HG03060 (cell line): ENCODE results near the gene HBP1.
"Not testable (repeated sequence)": the region's sequence is repeated elsewhere in the genome, so short reads cannot be mapped to it uniquely, and the experiment has no call there.

Experiments used
- ATAC-seq: cut with Tn5 transposase; IDR thresholded peaks from one replicate; pipeline ENCODE4 v1.9.1; 2021; ENCODE audit warnings: low read depth, moderate number of reproducible peaks; ENCODE audit not compliant: unreplicated experiment

Gene HBP1

DNA sequence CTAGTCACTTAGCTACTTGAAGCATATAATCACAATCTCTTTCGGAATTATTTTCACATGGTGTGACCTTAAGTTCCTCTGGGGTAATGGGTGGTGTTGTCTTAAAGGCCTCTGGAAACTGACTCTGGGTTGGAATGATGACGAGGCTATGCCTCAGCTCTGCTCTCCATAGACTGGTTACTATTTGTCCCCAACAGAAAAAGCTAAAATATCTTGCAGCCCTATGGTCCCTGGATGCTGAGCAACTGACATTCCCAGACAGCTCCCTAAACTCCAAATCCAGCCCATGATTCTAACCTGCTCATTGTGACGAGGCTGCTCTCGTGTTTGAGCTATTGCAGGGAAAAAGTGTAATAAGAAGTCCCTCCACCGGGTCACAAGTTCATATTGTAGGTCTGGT, 51.6 kb downstream of the HBP1 start:
- no peak for ATAC-seq

DNA sequence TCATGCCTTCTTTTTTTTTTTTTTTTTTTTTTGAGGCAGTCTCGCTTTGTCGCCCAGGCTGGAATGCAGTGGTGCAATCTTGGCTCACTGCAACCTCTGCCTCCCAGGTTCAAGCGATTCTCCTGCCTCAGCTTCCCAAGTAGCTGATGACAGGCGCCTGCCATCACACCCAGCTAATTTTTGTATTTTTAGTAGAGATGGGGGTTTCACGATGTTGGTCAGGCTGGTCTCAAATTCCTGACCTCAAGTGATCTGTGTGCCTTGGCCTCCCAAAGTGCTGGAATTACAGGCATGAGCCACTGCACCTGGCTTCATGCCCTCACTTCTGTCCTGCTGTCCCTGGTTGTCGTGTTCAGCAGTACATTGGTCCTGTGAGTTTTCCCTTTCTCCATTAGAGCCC, 52.0 kb downstream of the HBP1 start:
- ATAC-seq = not testable (repeated sequence)

DNA sequence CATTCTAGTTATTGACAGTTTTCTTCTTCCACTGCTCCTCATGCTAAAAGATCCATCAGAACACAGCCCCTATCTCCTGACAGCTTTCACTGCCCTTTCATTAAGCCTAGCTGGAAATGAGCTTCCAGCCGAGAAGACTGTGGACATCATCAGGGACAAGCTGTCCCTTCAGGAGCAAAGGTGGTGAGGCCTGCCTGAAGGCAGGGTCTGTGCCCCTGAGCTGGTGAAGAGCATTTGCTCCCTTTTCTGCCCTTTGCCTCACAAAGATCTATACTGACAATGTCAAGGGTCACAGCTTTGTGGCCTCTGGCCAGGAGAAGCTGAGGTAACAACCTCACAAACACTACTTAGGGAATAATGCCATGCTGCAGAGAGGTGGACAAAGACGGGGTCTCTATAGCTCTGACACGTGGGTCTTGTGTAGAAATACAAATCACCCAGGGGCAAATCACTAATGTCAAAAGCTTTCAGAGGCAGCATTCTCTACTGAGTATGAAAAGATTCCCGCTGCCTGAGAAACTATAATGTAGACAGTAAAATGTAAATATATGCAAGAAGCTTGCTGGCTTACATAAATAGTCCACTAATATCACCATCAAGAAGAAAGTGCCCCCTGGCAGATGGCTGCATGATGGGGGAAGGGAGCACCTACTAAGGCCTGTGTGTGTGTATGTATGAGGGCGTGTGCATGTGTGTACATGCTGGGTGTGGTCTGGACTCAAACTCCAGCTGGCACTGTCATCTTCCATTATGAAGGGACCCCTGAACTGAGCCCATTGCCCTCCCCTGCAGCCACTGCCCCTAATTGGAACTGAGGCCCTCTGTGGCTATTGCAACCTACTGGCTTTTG, 55.8 kb downstream of the HBP1 start:
- no peak for ATAC-seq

- ATAC-seq = no peak
These were observed 59.5 kb downstream of the HBP1 start for GRCh38 chr7:107228291-107228690.

DNA sequence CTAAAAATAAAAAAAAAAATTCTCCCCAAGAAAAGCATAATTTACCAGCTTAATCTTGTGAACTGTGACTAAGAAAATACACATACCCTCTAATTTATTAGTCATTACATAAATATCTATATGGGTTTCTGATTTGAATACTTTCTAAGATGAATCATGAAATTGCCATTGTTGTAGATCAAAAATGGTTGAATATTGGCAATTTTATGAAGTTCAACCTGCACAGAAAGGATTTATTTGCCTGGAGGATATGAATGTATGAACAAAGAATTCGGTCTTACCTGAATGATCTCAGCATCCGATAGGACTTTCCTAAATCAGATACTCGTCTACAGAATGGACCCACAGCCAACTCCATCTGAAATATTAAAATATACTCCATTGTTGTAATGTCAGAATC, 61.5 kb downstream of the HBP1 start:
- ATAC-seq = no peak

DNA sequence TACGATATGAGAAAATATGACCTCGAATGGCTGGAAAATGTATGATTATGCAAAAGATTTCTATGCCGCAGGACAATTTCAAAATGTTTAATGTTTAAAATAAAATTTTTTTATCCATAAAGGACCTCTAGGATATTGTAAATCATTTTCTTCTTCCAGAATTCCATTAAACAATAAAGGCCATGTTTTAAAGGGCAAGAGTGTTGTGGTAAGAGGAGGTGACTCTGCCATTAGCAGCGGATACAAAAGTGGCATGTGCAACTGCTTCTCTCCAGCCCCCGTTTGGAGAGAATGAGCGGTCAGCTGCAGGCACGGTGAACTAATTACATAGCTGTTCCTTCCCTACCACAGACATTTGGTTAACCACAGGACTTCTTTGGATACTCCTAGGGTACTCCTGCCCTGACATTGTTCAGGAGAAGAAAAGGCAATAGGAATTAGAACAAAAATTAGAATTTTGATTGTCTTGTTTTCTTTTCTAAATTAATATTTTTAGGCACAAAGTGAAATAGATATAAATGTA, 63.8 kb downstream of the HBP1 start:
- no peak for ATAC-seq

DNA sequence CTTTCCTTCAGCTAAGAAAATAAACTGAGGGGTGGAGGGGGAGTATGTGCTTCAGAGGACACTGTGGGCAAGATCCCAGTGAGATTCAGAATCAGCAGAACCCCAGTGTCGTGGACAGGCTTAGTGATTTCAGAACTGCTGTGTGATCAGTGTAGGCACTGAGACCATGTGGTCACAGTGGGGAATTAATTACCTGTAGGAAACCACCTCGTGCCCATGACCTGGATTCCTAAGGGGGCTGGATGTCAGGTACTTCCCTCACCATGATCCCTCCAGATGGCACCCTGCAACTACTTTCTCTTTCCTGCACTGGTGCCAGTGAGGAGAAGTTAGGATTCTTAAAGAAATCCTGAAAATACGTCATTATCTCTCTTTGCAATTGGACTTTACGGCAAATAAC, 64.4 kb downstream of the HBP1 start:
- no peak for ATAC-seq

DNA sequence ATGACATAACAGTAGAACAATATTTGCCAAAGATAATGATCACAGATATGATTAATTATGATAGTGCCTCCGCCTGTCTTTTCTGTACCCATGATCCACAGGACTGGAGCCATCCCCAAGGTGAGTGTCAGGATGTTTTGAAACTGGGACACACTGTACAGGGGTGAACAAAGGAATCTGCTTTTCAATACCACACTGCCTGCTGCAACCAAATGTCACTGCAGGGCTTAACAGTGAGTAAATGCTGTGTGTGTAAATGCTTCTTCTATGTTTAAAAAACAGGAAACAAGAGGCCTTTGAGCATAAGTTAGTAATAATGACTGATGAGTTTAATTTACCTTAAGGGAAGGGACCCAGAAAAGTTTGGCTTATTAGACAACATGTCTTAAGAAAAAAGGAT, 65.2 kb downstream of the HBP1 start:
- no peak for ATAC-seq

GRCh38 chr7:107234436-107234835, 65.6 kb downstream of the HBP1 start:
- no peak for ATAC-seq

DNA sequence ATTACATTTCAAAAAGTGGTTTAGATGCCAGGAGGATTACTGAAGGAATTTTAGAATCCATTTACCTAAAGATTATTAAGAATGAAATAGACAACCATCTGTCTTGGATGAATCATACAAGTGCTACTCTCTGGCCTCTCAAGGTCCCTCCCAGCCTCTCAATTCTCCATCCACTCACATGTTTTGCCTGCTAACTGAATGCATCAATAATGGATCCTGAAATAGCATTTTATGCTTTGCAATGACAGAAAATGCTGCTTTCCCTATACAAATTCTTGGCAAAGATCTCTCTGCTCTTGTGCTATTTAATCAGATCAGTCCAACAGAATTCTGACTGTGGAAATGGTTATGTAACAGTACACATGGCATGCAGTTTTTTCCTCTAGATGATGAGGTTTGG, 68.1 kb downstream of the HBP1 start:
- ATAC-seq = no peak

DNA sequence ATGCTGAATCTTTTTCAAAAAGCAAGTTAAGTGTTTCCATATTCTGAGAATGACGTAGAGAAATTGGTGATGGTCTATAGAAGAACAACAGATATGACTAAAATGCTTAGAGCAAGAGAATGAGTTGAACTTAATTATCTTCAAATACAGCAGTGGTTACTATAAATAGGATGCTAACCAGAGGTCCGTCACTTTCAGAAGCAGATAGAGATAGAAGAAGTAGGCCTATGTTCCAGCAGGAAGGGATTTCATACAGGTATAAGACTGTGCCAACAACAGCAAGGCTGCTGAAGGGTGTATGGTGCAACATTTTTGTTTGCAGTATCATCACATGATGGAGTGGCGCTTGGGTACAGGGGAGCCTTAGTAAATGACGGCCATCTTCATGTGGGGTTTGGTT, 68.6 kb downstream of the HBP1 start:
- no peak for ATAC-seq

DNA sequence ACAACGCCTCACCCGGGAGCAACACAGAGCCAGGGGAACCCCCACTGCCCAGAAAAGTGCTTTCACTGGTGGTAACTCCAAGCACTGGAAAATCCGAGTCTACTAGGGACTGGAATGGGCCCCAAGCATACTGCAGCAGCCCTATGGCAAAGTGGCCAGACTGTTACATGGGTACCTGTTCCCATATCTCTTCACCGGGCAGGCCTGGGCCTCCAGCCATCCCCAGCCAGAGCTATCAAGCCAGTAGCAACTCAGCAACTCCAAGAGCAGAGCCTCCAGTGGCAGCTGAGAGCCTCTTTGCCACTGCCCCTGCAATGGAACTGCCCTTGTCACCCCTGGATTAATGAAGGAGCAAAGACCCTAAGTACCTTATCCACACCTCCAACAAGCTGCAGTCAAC, 73.5 kb downstream of the HBP1 start:
- ATAC-seq = no peak

DNA sequence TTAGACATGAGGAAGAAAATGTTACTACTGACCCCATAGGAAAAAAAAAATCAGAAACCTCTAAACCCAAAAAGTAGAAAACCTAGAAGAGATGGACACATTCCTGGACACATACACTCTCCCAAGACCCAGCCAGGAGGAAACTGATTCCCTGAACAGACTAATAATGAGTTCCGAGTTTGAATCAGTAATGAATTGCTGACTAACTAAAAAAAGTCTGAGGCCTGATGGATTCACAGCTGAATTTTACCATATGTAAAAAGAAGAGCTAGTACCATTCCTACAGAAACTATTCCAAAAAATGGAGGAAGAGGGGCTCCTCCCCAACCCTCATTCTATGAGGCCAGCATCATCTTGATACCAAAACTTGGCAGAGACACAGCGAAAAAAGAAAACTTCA, 75.8 kb downstream of the HBP1 start:
- ATAC-seq = no peak

- not testable (repeated sequence) for ATAC-seq
These were observed 78.0 kb downstream of the HBP1 start for GRCh38 chr7:107246836-107247235.

GRCh38 chr7:107248551-107249316, 79.9 kb downstream of the HBP1 start:
- ATAC-seq = no peak

DNA sequence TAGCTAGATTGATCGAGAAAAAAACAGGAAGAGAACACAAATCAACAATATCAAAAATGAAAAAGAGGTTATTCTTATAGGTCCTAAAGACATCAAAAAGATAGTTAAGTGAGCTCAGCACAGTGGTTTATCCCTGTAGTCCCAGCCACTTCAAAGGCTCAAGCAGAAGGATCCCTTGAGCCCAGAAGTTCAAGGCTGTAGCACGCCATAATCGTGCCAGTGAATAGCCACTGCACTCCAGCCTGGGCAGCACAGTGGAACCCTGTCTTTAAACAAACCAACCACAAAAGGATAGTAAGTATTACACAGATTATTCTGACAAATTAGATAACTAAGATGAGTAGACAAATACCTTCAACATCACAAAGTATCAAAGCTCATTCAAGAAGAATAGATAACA, 83.2 kb downstream of the HBP1 start:
- ATAC-seq = no peak
